MCF 10A (cell line): ENCODE data around the gene ZNF605. TPM values are rescaled to one million over a fixed set of nuclear protein-coding genes. Genes with fewer than 3 reads are reported as not detected.

ENCODE experiments used
- BruUV-seq: library from RNA; stranded (reverse); fragments of 400-500 nt; replicated peaks from 2 replicates; lab custom pipeline; 2021; lab: Mats Ljungman, UMichigan
- CTCF ChIA-PET: fragments of 300-600 bp; sonication (Branson Sonifier 250); formaldehyde crosslinking; extraction: SDS; loops from one replicate; lab custom pipeline; 2021; ENCODE audit warnings: antibody characterized with exemption, inconsistent platforms; lab: Yijun Ruan, JAX
- POLR2A ChIA-PET: fragments of 300-600, 350-650 bp; sonication (Branson Sonifier 250); formaldehyde crosslinking; extraction: SDS; loops from one replicate; lab custom pipeline; 2020; ENCODE audit warnings: antibody characterized with exemption, inconsistent platforms; lab: Yijun Ruan, JAX
- DNase-seq: peaks from one replicate; pipeline ENCODE4 v3.0.0-alpha.2; 2018; ENCODE audit not compliant: unreplicated experiment
- H3K27ac Mint-ChIP-seq: one replicate; pipeline ENCODE4 v1.8.0; 2022; ENCODE audit warnings: mild to moderate bottlenecking, low read depth, mixed read lengths; ENCODE audit not compliant: unreplicated experiment
- H3K27me3 Mint-ChIP-seq: one replicate; pipeline ENCODE4 v1.8.0; 2022; ENCODE audit warnings: mixed read lengths; ENCODE audit not compliant: insufficient read depth, unreplicated experiment
- H3K36me3 Mint-ChIP-seq: one replicate; pipeline ENCODE4 v1.8.0; 2022; ENCODE audit warnings: mild to moderate bottlenecking, moderate library complexity, mixed read lengths; ENCODE audit not compliant: insufficient read depth, unreplicated experiment
- H3K4me1 Mint-ChIP-seq: one replicate; pipeline ENCODE4 v1.8.0; 2022; ENCODE audit warnings: mixed read lengths; ENCODE audit not compliant: insufficient read depth, unreplicated experiment
- H3K4me3 Mint-ChIP-seq: one replicate; pipeline ENCODE4 v1.8.0; 2022; ENCODE audit warnings: mild to moderate bottlenecking, moderate library complexity, mixed read lengths; ENCODE audit not compliant: unreplicated experiment
- H3K9me3 Mint-ChIP-seq: one replicate; pipeline ENCODE4 v1.8.0; 2022; ENCODE audit warnings: mixed read lengths; ENCODE audit not compliant: unreplicated experiment
- intact Hi-C: fragments of 100-400 bp; cut with micrococcal nuclease; formaldehyde crosslinking; loops from 2 replicates; pipeline ENCODE4 v1.14.1; 2022
- total RNA-seq: library from RNA; stranded (reverse); gene quantifications from 2 replicates; pipeline ENCODE4 v1.2.3, GENCODE V29; 2022
- TF ChIP-seq, protein P1 (sequence below): fragments of 200-600 bp; IDR thresholded peaks from one replicate; pipeline ENCODE4 v1.8.0; 2022; ENCODE audit warnings: antibody characterized with exemption, mild to moderate bottlenecking; ENCODE audit not compliant: unreplicated experiment

Gene ZNF605
- total RNA-seq, 1 experiment from 2014 or later, result 12.0 TPM

- no peaks in the 10 kb centered on the region for H3K27me3 Mint-ChIP-seq
- no TSS peak for BruUV-seq
- H3K36me3 Mint-ChIP-seq, result peaks cover 31% of the 10 kb centered on the region
- peaks cover 25% of the 10 kb centered on the region for H3K9me3 Mint-ChIP-seq
- ChIA-PET POLR2A (interaction anchor here (0.6 kb wide), 1 partner anchor 196 kb away, joined by 4 read pairs; no protein-coding TSS in a partner anchor), CTCF (interaction anchor here (1.0 kb wide), 1 partner anchor 155 kb away, joined by 3 read pairs; no protein-coding TSS in a partner anchor)
- H3K4me1 Mint-ChIP-seq, result no peaks in the 10 kb centered on the region
- no peak overlapping the region for H3K4me3 Mint-ChIP-seq
- intact Hi-C loops, result no loop called here
- TF ChIP-seq, protein P1, sequence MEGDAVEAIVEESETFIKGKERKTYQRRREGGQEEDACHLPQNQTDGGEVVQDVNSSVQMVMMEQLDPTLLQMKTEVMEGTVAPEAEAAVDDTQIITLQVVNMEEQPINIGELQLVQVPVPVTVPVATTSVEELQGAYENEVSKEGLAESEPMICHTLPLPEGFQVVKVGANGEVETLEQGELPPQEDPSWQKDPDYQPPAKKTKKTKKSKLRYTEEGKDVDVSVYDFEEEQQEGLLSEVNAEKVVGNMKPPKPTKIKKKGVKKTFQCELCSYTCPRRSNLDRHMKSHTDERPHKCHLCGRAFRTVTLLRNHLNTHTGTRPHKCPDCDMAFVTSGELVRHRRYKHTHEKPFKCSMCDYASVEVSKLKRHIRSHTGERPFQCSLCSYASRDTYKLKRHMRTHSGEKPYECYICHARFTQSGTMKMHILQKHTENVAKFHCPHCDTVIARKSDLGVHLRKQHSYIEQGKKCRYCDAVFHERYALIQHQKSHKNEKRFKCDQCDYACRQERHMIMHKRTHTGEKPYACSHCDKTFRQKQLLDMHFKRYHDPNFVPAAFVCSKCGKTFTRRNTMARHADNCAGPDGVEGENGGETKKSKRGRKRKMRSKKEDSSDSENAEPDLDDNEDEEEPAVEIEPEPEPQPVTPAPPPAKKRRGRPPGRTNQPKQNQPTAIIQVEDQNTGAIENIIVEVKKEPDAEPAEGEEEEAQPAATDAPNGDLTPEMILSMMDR, result no peak
- H3K27ac Mint-ChIP-seq, result no peak overlapping the region
- no peak for DNase-seq
Measured at GRCh38 chr12:132923356-132923909, 32.7 kb downstream of the ZNF605 start.

- no TSS peak for BruUV-seq
- peaks cover 25% of the 10 kb centered on the region for H3K9me3 Mint-ChIP-seq
- H3K4me1 Mint-ChIP-seq, result no peaks in the 10 kb centered on the region
- peaks cover 39% of the 10 kb centered on the region for H3K36me3 Mint-ChIP-seq
- intact Hi-C loops, result no loop called here
- POLR2A ChIA-PET, result no interaction called here
- no peak overlapping the region for H3K4me3 Mint-ChIP-seq
- no peak overlapping the region for H3K27ac Mint-ChIP-seq
- CTCF ChIA-PET, result interaction anchor here (1.0 kb wide), 1 partner anchor 154 kb away, joined by 3 read pairs; no protein-coding TSS in a partner anchor
- no peak for DNase-seq
- no peaks in the 10 kb centered on the region for H3K27me3 Mint-ChIP-seq
- TF ChIP-seq, protein P1, result no peak
Measured at GRCh38 chr12:132922676-132923075, 33.4 kb downstream of the ZNF605 start.

DNA sequence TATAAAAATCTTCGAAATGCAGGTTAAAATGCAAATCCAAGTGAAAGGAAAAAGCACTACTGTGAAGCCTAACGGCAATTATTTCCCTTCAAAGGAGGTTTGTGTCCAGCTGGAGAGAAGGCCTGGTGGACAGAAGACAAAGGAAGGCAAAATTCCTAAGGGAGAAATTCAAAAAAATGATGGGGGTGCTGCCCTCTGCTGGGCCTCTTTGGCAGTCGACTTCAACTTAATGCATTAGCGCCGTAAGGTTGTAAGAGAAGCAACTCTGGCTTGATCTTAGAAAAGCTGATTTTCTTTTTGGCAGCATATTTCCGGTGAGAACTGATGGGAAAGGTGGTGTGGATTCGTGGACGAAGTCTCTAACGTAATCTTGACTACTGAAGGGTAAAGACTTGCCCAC is 34.4 kb downstream of the ZNF605 start:
- peaks cover 25% of the 10 kb centered on the region for H3K9me3 Mint-ChIP-seq
- BruUV-seq, result no TSS peak
- CTCF ChIA-PET, result no interaction called here

DNA sequence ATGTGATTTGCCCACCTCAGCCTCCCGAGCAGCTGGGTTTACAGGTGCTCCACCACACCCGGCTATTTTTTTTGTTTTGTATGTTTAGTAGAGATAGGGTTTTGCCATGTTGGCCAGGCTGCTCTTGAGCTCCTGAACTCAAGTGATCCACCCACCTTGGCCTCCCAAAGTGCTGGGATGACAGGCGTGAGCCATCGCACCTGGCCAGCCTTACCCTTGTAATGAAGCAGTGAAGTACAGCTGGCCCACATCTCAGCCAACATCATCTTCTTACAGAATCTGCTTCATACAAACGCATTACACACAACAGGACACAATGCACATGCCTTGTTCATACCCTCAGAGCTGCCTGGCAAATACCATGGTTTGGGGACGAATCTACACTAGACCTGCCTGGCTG is 37.4 kb downstream of the ZNF605 start:
- H3K4me1 Mint-ChIP-seq, result no peaks in the 10 kb centered on the region
- no peak overlapping the region for H3K4me3 Mint-ChIP-seq
- peaks cover 14% of the 10 kb centered on the region for H3K36me3 Mint-ChIP-seq
- H3K27me3 Mint-ChIP-seq, result no peaks in the 10 kb centered on the region
- CTCF ChIA-PET, result interaction anchor here (0.6 kb wide), 1 partner anchor 82 kb away, joined by 3 read pairs; no protein-coding TSS in a partner anchor
- peaks cover 13% of the 10 kb centered on the region for H3K9me3 Mint-ChIP-seq
- POLR2A ChIA-PET, result no interaction called here
- DNase-seq, result no peak
- intact Hi-C loops, result no loop called here
- TF ChIP-seq, protein P1, result no peak
- BruUV-seq, result no TSS peak
- H3K27ac Mint-ChIP-seq, result no peak overlapping the region

More for the DNA sequence above, 34.4 kb downstream of the ZNF605 start:
- H3K27me3 Mint-ChIP-seq, result no peaks in the 10 kb centered on the region
- POLR2A ChIA-PET, result no interaction called here
- H3K27ac Mint-ChIP-seq, result no peak overlapping the region
- H3K4me1 Mint-ChIP-seq, result no peaks in the 10 kb centered on the region
- DNase-seq, result no peak
- TF ChIP-seq, protein P1, result peak; percentile 7
- intact Hi-C loops, result no loop called here
- no peak overlapping the region for H3K4me3 Mint-ChIP-seq
- H3K36me3 Mint-ChIP-seq, result peaks cover 36% of the 10 kb centered on the region
